Measurements from ENCODE around the gene PDGFRA. TPM values are rescaled to one million over a fixed set of nuclear protein-coding genes. Genes with fewer than 3 reads are reported as not detected.
"Not testable (repeated sequence)": the region's sequence is repeated elsewhere in the genome, so short reads cannot be mapped to it uniquely, and the experiment has no call there.

The PDGFRA gene
- total and polyA plus RNA-seq, 2 donors (not counting 1 experiment from before 2014, with no cell fraction given) = 284 to 363 TPM

GRCh38 chr4:54233277-54233696, 4.2 kb downstream of the PDGFRA start:
- peaks cover 4% of the 10 kb centered on the region for H3K4me1 ChIP-seq (ENCODE audit: control insufficient read depth, extremely low read depth, insufficient read depth, low read length)
- TF ChIP-seq EZH2 (IDR thresholded peaks at IDR 0.05; ENCODE audit: low read length, missing control alignments) (no peak), CTCF (conservative IDR thresholded peaks at IDR 0.05 in 1 of 2, IDR thresholded peaks at IDR 0.05 in 1 of 2; ENCODE audit: low read depth in 1 of 2, low read length in 2 of 2) (peak; percentile 67 to 69)
- no peaks in the 10 kb centered on the region for H3K27me3 ChIP-seq (ENCODE audit: control insufficient read depth, insufficient read depth, low read length)
- H2AFZ ChIP-seq (ENCODE audit: low read length) = no peak overlapping the region
- peaks cover 91% of the 10 kb centered on the region for H3K79me2 ChIP-seq (ENCODE audit: control insufficient read depth, insufficient read depth, low read length)
- H3K4me3 ChIP-seq (replicated peaks in 1 of 4; ENCODE audit: control extremely low read depth in 1 of 4, insufficient read depth in 1 of 4, low read depth in 3 of 4, low read length in 4 of 4) = peak overlapping the region; percentile 94 to 97 (median 96)
- H3K9me3 ChIP-seq (ENCODE audit: control insufficient read depth, insufficient read depth, low read depth, low read length) = no peaks in the 10 kb centered on the region
- no peaks in the 10 kb centered on the region for H4K20me1 ChIP-seq (ENCODE audit: control insufficient read depth, extremely low read depth, insufficient read depth, low read length)
- peak overlapping the region; percentile 88 for H3K4me2 ChIP-seq (ENCODE audit: extremely low read depth, insufficient read depth, low read length)
- peak; percentile 88 to 89 for DNase-seq (ENCODE audit: low read depth in 2 of 2)
- peak overlapping the region; percentile 88 for H3K27ac ChIP-seq (ENCODE audit: insufficient read depth, low read length)
- peak overlapping the region; percentile 80 for H3K9ac ChIP-seq (ENCODE audit: insufficient read depth, low read length)
- peaks cover 5% of the 10 kb centered on the region for H3K36me3 ChIP-seq (ENCODE audit: control insufficient read depth, insufficient read depth, low read length)

DNA sequence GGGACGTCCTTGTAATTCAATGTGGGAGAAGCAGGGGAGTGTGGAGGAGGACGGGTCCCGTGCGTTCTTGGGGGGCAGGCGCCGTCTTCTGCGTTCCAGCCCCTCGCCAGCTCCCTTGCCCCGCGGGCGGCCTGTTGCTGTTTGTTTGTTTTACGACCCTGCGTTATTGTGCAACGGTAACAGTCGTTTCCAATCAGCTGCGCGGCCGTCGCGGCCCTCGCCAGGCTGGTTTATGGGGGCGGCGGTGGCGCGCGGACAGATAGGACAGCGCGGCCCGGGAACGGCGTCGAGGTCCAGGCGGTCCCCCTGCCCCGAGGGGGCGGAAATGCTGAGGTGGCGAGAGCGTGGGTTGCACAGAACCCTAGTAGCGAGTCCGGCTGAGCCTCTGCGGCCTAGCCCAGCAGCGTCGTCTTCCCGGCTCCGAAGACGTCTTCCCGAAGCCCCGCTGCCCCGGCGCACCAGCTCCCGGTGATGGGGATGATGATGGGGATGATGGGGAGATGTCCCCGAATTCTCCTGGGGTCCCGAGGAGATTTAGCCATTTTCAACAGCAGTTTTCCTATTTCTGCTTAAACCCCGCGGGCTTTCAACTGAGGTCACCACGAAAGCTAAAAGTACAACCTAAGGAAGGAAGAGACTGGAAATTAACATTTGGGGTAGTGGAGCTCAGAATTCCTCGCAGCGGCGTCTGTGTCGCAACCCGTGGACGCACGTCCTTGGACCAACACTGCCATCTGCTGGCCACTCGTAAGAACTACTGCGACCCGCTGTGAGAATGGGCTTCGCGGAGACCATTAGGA, 4.8 kb downstream of the PDGFRA start:
- Histone ChIP-seq H2AFZ (ENCODE audit: low read length) (no peak overlapping the region), H3K4me1 (ENCODE audit: control insufficient read depth, extremely low read depth, insufficient read depth, low read length) (peaks cover 4% of the 10 kb centered on the region), H3K79me2 (ENCODE audit: control insufficient read depth, insufficient read depth, low read length) (peaks cover 97% of the 10 kb centered on the region), H3K4me3 (replicated peaks in 1 of 4; ENCODE audit: control extremely low read depth in 1 of 4, insufficient read depth in 1 of 4, low read depth in 3 of 4, low read length in 4 of 4) (peak overlapping the region; percentile 94 to 97 (median 96)), H3K4me2 (ENCODE audit: extremely low read depth, insufficient read depth, low read length) (peak overlapping the region; percentile 88), H3K9me3 (ENCODE audit: control insufficient read depth, insufficient read depth, low read depth, low read length) (no peaks in the 10 kb centered on the region), H3K27ac (ENCODE audit: insufficient read depth, low read length) (peak overlapping the region; percentile 88), H4K20me1 (ENCODE audit: control insufficient read depth, extremely low read depth, insufficient read depth, low read length) (no peaks in the 10 kb centered on the region), H3K36me3 (ENCODE audit: control insufficient read depth, insufficient read depth, low read length) (peaks cover 5% of the 10 kb centered on the region), H3K9ac (ENCODE audit: insufficient read depth, low read length) (peak overlapping the region; percentile 80), H3K27me3 (ENCODE audit: control insufficient read depth, insufficient read depth, low read length) (no peaks in the 10 kb centered on the region)
- peak; percentile 73 to 90 for DNase-seq (ENCODE audit: low read depth in 2 of 2)
- TF ChIP-seq CTCF (conservative IDR thresholded peaks at IDR 0.05 in 1 of 2, IDR thresholded peaks at IDR 0.05 in 1 of 2; ENCODE audit: low read depth in 1 of 2, low read length in 2 of 2) = peak; percentile 85 to 87
- no peak for TF ChIP-seq EZH2 (IDR thresholded peaks at IDR 0.05; ENCODE audit: low read length, missing control alignments)

- no peak for DNase-seq (ENCODE audit: low read depth in 2 of 2)
- H3K36me3 ChIP-seq (ENCODE audit: control insufficient read depth, insufficient read depth, low read length) = peaks cover 5% of the 10 kb centered on the region
- peaks cover 4% of the 10 kb centered on the region for H3K4me1 ChIP-seq (ENCODE audit: control insufficient read depth, extremely low read depth, insufficient read depth, low read length)
- peak overlapping the region; percentile 88 for H3K27ac ChIP-seq (ENCODE audit: insufficient read depth, low read length)
- no peak for TF ChIP-seq EZH2 (IDR thresholded peaks at IDR 0.05; ENCODE audit: low read length, missing control alignments)
- peak in 1 of 2 donors; percentile 14 for TF ChIP-seq CTCF (conservative IDR thresholded peaks at IDR 0.05 in 1 of 2, IDR thresholded peaks at IDR 0.05 in 1 of 2; ENCODE audit: low read depth in 1 of 2, low read length in 2 of 2)
- peak overlapping the region; percentile 94 to 97 (median 96) for H3K4me3 ChIP-seq (replicated peaks in 1 of 4; ENCODE audit: control extremely low read depth in 1 of 4, insufficient read depth in 1 of 4, low read depth in 3 of 4, low read length in 4 of 4)
- peak overlapping the region; percentile 88 for H3K4me2 ChIP-seq (ENCODE audit: extremely low read depth, insufficient read depth, low read length)
- H3K9me3 ChIP-seq (ENCODE audit: control insufficient read depth, insufficient read depth, low read depth, low read length) = no peaks in the 10 kb centered on the region
- H4K20me1 ChIP-seq (ENCODE audit: control insufficient read depth, extremely low read depth, insufficient read depth, low read length) = no peaks in the 10 kb centered on the region
- no peak overlapping the region for H2AFZ ChIP-seq (ENCODE audit: low read length)
- H3K9ac ChIP-seq (ENCODE audit: insufficient read depth, low read length) = peak overlapping the region; percentile 80
- peaks cover 99% of the 10 kb centered on the region for H3K79me2 ChIP-seq (ENCODE audit: control insufficient read depth, insufficient read depth, low read length)
- no peaks in the 10 kb centered on the region for H3K27me3 ChIP-seq (ENCODE audit: control insufficient read depth, insufficient read depth, low read length)
Measured at GRCh38 chr4:54234497-54235205, 5.6 kb downstream of the PDGFRA start.

- not testable (repeated sequence) for H2AFZ ChIP-seq (ENCODE audit: low read length); H3K9me3 ChIP-seq (ENCODE audit: control insufficient read depth, insufficient read depth, low read depth, low read length); H3K9ac ChIP-seq (ENCODE audit: insufficient read depth, low read length); H3K27me3 ChIP-seq (ENCODE audit: control insufficient read depth, insufficient read depth, low read length); H3K36me3 ChIP-seq (ENCODE audit: control insufficient read depth, insufficient read depth, low read length); H3K27ac ChIP-seq (ENCODE audit: insufficient read depth, low read length); H3K4me1 ChIP-seq (ENCODE audit: control insufficient read depth, extremely low read depth, insufficient read depth, low read length); DNase-seq (ENCODE audit: low read depth in 2 of 2); H4K20me1 ChIP-seq (ENCODE audit: control insufficient read depth, extremely low read depth, insufficient read depth, low read length)
- Histone ChIP-seq H3K79me2 (ENCODE audit: control insufficient read depth, insufficient read depth, low read length) (peaks cover 99% of the 10 kb centered on the region), H3K4me3 (replicated peaks in 1 of 4; ENCODE audit: control extremely low read depth in 1 of 4, insufficient read depth in 1 of 4, low read depth in 3 of 4, low read length in 4 of 4) (peak overlapping the region in 2 of 4 experiments; percentile 5 to 96), H3K4me2 (ENCODE audit: extremely low read depth, insufficient read depth, low read length) (peak overlapping the region; percentile 66)
Measured at GRCh38 chr4:54236316-54236715, 7.2 kb downstream of the PDGFRA start.
